NCI-H1092 (cell line): Measurements from ENCODE around the gene ARHGEF7.

Source experiments
- DNase-seq: peaks from one replicate; lab custom pipeline; 2025; lab: John Stamatoyannopoulos, UW

Gene ARHGEF7

DNA sequence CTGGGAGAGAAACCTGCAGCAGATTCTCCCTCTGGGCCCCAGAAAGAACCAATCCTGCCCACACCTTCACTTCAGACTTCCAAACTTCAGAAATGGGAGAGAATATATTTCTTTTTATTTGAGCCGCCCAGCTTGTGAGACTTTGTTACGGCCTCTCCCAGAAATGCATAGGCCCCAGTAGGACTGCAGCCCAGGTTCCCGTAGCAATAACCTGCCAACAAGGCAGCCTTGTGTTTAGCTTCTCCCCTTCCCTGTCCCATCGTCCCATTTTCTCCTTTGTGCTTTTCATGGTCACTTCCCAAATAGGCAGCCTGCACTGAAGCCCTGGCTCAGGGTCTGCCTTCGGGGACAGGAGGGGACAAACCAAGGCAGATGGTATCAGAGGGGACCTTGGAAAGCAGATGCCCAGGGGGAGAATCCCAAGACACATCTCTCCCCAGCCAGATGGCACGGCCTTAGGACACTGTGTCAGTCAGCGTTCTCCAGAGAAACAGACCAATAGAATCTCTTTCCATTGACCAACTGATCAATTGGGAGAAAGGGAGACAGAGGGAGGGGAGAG is 3.7 kb upstream of the ARHGEF7 start:
- DNase-seq, result no peak

GRCh38 chr13:111112196-111112595 is 2.9 kb upstream of the ARHGEF7 start:
- no peak for DNase-seq

- DNase-seq, result peak; percentile 59
These were observed 599 bp upstream of the ARHGEF7 start for GRCh38 chr13:111114362-111115060.

DNA sequence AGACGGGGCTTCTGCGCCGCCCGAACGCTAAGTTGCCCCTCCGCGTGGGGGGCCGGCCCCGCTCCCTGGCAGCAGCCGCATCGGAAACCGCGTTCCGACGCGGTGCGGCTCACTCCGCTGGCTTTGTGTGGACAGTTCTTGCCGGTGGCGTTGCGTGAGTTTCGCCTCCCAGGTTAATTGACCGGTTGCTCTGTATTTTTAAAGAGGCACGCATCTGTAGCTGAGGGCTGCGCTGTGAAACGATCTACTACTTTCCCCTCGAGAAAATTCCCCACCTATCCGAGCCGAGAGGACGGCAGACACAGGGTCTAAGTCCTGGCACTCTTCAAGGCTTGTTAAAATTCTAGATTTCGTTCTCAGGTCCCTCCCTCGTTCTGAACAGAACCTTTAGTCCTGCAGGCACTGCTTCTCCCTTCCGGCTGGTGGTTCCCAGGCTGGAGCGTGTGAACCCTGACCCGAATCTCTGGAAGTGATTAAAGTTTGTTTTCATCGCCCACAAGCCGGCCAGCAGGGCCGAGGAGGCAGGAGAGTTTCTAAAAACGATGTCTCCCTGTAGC is 933 bp downstream of the ARHGEF7 start:
- no peak for DNase-seq

- DNase-seq, result no peak
These were observed 1.7 kb downstream of the ARHGEF7 start for GRCh38 chr13:111116856-111117255.

DNA sequence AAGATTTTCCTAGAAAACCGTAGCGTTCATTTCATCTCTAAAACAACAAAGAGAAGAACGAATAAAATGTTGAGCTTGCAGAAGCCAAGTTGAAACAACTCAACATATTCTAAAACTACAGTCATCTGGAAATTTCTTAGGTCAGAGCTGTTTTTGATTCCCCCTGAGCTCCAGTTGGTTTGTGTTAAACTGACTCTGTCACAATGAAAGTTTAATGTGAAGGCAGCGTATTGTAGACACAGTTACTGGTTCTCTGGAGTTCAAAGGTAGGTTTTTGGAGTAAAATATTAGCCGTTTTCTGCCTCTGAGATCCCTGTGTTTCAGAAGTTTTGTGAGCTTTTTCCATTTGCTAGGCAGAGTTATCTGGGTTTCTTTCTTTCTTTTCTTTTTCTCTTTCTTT is 2.2 kb downstream of the ARHGEF7 start:
- no peak for DNase-seq

GRCh38 chr13:111117961-111118360 is 2.9 kb downstream of the ARHGEF7 start:
- DNase-seq, result no peak

DNA sequence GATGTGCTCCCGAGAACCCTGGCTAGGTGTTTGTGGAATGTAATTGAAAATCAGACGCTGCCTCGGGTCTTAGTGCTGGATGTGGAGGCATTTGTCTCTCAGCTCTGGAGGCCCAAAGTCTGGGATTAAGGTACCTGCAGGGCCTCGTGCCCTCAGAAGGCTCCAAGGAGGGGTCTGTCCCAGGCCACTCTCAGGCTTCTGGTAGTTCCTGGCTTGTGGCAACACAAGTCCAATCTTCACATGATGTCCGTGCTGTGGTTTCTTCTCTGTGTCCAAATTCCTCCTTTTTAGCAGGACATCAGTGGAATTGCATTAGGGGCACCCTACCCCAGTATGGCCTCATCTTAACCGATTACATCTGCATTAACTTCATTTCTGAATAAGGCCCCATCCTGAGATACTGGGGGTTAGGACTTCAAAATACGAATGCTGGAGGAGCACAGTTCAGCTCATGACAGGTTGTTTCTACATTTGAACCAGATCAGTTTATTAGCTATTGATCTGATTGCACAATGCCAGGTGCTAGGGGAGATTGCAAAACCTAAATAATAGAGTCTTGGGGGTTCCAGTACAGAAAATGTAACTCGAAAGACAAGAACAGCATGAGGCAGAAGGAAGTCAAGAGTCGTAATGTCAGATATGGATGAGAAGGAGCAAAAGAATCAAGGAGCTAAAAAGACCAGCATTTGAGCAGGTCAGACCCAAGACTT is 3.9 kb downstream of the ARHGEF7 start:
- DNase-seq, result no peak

DNA sequence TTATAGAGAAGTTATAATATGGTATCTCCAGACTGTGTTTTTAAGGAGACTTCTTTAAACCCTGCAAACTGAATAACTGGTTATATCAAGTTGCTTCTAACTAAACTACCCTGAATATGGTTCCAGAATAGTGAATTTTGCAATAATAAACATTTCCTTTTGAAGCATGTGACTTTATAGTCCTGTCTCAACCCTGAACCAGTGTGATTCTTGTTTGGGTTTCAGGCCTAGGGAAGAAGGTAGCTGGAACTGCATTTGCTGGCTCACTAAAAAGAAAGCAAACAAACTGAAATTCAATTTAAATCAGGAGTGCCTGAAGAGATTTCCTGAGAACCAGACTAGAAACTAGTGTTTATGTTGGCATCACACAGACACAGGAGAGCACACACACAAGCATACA is 4.9 kb downstream of the ARHGEF7 start:
- no peak for DNase-seq

DNA sequence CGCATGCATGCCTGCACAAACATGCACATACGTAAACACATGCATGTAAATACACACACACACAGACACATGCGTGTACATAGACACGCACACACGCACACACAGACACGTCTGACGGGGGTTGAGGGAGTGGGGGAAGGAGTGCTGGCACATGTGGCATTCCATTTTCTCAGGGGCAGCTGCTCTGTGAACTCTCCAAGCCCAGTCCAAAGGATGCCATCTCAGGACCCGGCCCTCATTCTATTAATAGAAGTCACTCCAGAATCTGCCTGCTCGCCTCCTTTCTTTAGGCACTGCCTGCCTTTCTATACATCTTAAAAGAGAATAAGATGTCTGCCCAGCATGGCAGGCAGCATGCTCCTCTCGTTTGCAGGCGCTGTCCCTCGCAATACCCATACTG is 5.3 kb downstream of the ARHGEF7 start:
- DNase-seq, result no peak

DNA sequence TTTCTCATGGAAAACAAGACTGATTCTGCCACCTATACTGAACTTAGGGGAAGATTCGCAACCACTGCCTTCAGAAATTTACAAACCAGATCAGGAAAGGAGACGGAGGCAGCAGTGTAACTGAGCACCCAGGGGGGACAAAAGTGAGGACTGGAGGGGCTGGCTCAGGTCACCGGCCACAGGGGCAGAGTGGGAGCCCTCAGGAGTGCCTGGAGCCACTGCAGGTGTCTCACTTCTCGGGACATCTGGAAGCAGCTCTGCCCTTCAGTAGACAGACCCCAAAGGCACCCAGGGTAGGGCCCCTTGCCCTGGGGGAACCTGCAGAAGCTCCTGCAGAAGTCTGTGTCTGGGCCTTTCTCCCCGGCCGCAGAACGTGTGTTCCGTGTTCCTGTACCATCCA is 5.8 kb downstream of the ARHGEF7 start:
- no peak for DNase-seq

GRCh38 chr13:111121506-111121905 is 6.4 kb downstream of the ARHGEF7 start:
- peak; percentile 49 for DNase-seq

- DNase-seq, result peak; percentile 84
These were observed 6.9 kb downstream of the ARHGEF7 start for GRCh38 chr13:111122056-111122455.

GRCh38 chr13:111122631-111123030 is 7.5 kb downstream of the ARHGEF7 start:
- DNase-seq, result no peak

DNA sequence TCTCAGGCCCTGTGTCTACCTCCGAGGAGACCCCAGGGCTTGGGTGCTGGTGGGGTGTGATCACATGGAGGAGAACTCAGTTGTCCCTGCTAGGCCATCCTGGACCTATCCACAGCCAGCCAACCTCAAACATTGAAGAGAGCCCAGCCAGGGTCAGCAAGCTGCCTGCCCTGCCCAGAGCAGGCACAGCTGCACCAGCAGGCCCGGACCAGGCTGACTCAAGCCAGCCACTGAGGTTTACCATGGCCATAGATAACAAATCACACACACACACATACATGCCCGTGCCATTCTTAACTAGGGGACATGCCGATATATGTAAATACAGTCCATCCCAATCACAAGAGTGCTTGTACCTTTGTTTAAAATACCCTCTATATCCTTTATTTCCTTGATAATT is 8.1 kb downstream of the ARHGEF7 start:
- no peak for DNase-seq

- DNase-seq, result no peak
These were observed 8.5 kb downstream of the ARHGEF7 start for GRCh38 chr13:111123649-111124048.

GRCh38 chr13:111126509-111126908 is 11.4 kb downstream of the ARHGEF7 start:
- no peak for DNase-seq

DNA sequence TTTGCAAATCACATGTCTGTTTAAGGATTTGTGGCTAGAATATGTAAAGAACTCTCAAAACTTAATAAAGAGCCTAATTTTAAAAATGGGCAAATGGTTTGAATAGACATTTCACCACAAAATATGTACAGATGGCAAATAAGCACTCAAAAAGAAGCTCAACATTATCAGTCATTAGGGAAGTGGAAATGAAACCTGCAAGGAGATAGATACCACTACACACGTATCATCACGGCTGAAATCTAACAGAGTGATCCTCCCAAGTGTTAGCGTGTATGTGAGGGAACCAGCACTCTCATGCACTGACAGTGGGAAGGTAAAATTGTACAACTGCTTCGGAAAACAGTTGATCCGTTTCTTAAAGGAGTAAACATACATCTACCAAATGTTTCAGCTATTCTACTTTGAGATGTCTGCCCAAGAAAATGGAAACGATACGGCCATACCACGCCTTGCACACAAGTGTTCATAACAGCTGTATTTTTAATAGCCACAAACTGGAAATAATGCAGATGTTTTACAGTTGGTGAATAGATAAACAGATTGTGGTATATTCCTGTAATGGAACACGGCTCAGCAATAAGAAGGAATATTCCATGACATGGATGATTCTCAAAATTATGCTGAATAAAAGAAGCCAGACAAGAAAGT is 14.5 kb downstream of the ARHGEF7 start:
- DNase-seq, result no peak

DNA sequence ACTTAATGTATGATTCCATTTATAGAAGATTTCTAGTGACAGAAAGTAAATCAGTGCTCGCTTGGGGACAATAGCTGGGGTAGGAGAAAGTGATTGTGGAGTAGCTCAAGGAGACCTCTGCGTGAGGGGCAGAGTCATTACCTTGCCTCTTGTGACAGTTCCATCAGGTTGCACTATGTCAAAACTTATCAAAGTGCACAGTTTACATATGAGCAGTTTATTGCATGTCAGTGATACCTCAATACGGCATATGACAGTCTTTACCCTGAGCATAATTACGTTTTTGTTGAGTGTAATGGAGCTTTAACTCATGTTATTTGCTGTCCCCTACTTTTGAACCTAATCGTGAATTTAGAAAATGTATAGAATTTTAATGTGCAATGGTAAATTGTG is 15.0 kb downstream of the ARHGEF7 start:
- DNase-seq, result no peak

- DNase-seq, result no peak
These were observed 15.9 kb downstream of the ARHGEF7 start for GRCh38 chr13:111131048-111131447.

DNA sequence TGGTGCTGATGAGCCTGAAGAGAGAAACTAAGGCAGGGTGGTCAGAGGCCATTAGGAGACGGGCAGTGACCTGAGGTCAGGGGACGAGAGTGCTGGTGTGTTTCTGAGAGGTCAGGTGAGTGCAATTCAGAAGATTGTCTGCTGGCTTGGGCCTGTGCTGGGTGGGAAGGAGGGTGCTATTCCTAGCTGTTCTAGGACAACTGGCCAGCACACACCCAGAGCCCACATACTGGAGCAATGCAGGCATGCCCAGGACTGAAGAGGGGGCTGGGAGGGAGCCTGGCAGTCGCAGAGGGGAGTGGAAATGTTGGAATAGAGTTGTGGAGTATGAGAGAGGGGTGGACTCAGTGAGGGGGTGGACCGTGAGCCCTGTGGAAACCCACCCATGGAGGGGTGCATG is 16.5 kb downstream of the ARHGEF7 start:
- DNase-seq, result no peak

GRCh38 chr13:111132948-111133347 is 17.8 kb downstream of the ARHGEF7 start:
- no peak for DNase-seq

GRCh38 chr13:111139452-111139851 is 24.3 kb downstream of the ARHGEF7 start:
- DNase-seq, result no peak
